NCI-H2196 (cell line): Measurements from ENCODE around the gene CRY2.
"Not testable (repeated sequence)": the region's sequence is repeated elsewhere in the genome, so short reads cannot be mapped to it uniquely, and the experiment has no call there.

Source experiments
- DNase-seq: peaks from one replicate; lab custom pipeline; 2025; ENCODE audit not compliant: unreplicated experiment; lab: John Stamatoyannopoulos, UW

CRY2 gene

GRCh38 chr11:45897556-45897955, 50.3 kb downstream of the CRY2 start:
- peak; percentile 55 for DNase-seq

GRCh38 chr11:45899086-45899447, 51.8 kb downstream of the CRY2 start:
- DNase-seq = no peak

- peak; percentile 95 for DNase-seq
Observed at GRCh38 chr11:45899448-45900174, 52.3 kb downstream of the CRY2 start.

GRCh38 chr11:45900175-45900800, 53.0 kb downstream of the CRY2 start:
- not testable (repeated sequence) for DNase-seq

- DNase-seq = no peak
Observed at GRCh38 chr11:45900916-45901617, 53.8 kb downstream of the CRY2 start.

GRCh38 chr11:45901626-45902025, 54.4 kb downstream of the CRY2 start:
- DNase-seq = no peak

GRCh38 chr11:45902452-45903380, 55.4 kb downstream of the CRY2 start:
- no peak for DNase-seq

- DNase-seq = no peak
Observed at GRCh38 chr11:45904309-45904915, 57.1 kb downstream of the CRY2 start.

GRCh38 chr11:45905095-45905494, 57.8 kb downstream of the CRY2 start:
- no peak for DNase-seq

- not testable (repeated sequence) for DNase-seq
Observed at GRCh38 chr11:45905576-45905975, 58.3 kb downstream of the CRY2 start.

- DNase-seq = no peak
Observed at GRCh38 chr11:45906096-45906682, 58.9 kb downstream of the CRY2 start.

GRCh38 chr11:45906965-45907611, 59.8 kb downstream of the CRY2 start, which contains the start of gene FREY1:
TSS of gene FREY1 (minus strand) at chr11:45907271. CDS start at chr11:45907245, 26 bp downstream.
- no peak for DNase-seq

- no peak for DNase-seq
Observed at GRCh38 chr11:45907911-45908370, 60.7 kb downstream of the CRY2 start.

- no peak for DNase-seq
Observed at GRCh38 chr11:45909594-45910475, 62.6 kb downstream of the CRY2 start.

- no peak for DNase-seq
Observed at GRCh38 chr11:45910623-45911022, 63.3 kb downstream of the CRY2 start.

- peak; percentile 25 for DNase-seq
Observed at GRCh38 chr11:45913514-45913913, 66.2 kb downstream of the CRY2 start.

- DNase-seq = no peak
Observed at GRCh38 chr11:45913942-45914635, 66.8 kb downstream of the CRY2 start.

GRCh38 chr11:45915446-45915845, 68.2 kb downstream of the CRY2 start:
- DNase-seq = no peak
